Fibroblast of skin of left quadriceps (primary cell): Measurements from ENCODE around the gene JPH2.
A peak's percentile ranks its signal among the peaks of the same experiment; 100 is the strongest.

ENCODE experiments used
- DNase-seq, 2 experiments: peaks; one replicate each; pipeline ENCODE4 v3.0.0-alpha.2; 2013; ENCODE audit warnings: low read depth in 2 of 2

JPH2 gene

GRCh38 chr20:44187772-44188709, 1.1 kb upstream of the JPH2 start:
- no peak for DNase-seq

GRCh38 chr20:44186674-44187053, 324 bp downstream of the JPH2 start:
- no peak for DNase-seq

GRCh38 chr20:44186201-44186600, 787 bp downstream of the JPH2 start:
- DNase-seq: no peak

- no peak for DNase-seq
Observed at GRCh38 chr20:44185574-44185973, 1.4 kb downstream of the JPH2 start.

- no peak for DNase-seq
Observed at GRCh38 chr20:44183282-44183681, 3.7 kb downstream of the JPH2 start.

GRCh38 chr20:44182863-44183262, 4.1 kb downstream of the JPH2 start:
- DNase-seq: no peak

- no peak for DNase-seq
Observed at GRCh38 chr20:44182135-44182765, 4.7 kb downstream of the JPH2 start.

- no peak for DNase-seq
Observed at GRCh38 chr20:44181611-44182010, 5.4 kb downstream of the JPH2 start.

GRCh38 chr20:44180814-44181213, 6.2 kb downstream of the JPH2 start:
- DNase-seq: peak; percentile 56 to 63

GRCh38 chr20:44176833-44177534, 10.0 kb downstream of the JPH2 start:
- DNase-seq: no peak

- DNase-seq: no peak
Observed at GRCh38 chr20:44174996-44175765, 11.8 kb downstream of the JPH2 start.

- no peak for DNase-seq
Observed at GRCh38 chr20:44173846-44174245, 13.1 kb downstream of the JPH2 start.

GRCh38 chr20:44173116-44173515, 13.9 kb downstream of the JPH2 start:
- DNase-seq: no peak

GRCh38 chr20:44172572-44172950, 14.4 kb downstream of the JPH2 start:
- no peak for DNase-seq

GRCh38 chr20:44171775-44172571, 15.0 kb downstream of the JPH2 start:
- no peak for DNase-seq

- DNase-seq: no peak
Observed at GRCh38 chr20:44170816-44171410, 16.1 kb downstream of the JPH2 start.

GRCh38 chr20:44167736-44168135, 19.3 kb downstream of the JPH2 start:
- DNase-seq: no peak

- peak in 1 of 2 experiments; percentile 31 for DNase-seq
Observed at GRCh38 chr20:44166477-44166876, 20.5 kb downstream of the JPH2 start.

- peak in 1 of 2 experiments; percentile 20 for DNase-seq
Observed at GRCh38 chr20:44166008-44166407, 21.0 kb downstream of the JPH2 start.

GRCh38 chr20:44160133-44160532, 26.9 kb downstream of the JPH2 start:
- no peak for DNase-seq

- no peak for DNase-seq
Observed at GRCh38 chr20:44159711-44160110, 27.3 kb downstream of the JPH2 start.
